ENCODE data around the gene ANKS1A. TPM values are rescaled to one million over a fixed set of nuclear protein-coding genes. Genes with fewer than 3 reads are reported as not detected.

ANKS1A gene
- total and polyA plus RNA-seq, 10 donors, result 5.1 to 68.9 (median 45.6) TPM

DNA sequence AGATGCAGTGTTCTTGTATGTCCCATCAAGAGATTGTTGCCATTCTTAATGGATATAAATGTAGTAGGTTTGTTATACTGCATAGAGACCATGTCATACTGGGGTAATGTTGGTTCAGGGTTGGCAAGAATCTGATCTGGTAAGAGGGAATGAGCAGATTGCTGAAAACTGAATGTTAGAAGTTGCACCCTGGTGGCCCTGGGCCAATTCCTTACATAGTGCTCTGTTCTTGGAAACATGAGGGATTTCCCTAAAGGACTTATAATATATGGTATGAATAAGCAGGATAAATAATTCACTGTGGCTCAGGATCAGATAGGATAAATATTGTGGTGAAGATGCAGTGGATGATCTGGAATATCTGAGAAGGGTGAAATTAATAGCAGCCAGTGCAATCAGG, 70.2 kb downstream of the ANKS1A start:
- intact Hi-C loops (cut with DNase I; ENCODE audit: low total_unique reads), result no loop called here
- peaks cover 12 to 81% (median 34%) of the 10 kb centered on the region in 6 donors for H3K4me1 ChIP-seq

DNA sequence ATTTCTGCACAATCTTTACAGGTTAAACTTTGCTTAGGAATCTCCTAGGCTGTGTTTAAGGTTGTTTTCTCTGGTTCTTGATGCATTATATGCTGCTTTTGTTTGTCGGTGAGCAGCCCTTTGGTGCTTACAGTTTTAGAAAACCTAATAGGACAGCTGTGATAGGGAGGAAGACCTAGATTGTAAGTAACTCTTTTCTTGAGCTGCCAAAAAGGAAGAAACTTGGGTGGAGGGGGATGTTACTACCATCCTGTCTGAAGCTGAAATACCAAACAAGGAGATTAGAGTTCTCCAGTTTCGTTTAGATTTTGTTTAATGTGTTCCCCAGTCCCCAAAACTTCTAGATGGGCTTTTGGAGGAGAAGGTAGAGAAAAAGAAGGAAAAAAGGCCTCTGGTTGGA, 72.0 kb downstream of the ANKS1A start:
- no peaks in the 10 kb centered on the region for H3K9me3 ChIP-seq
- intact Hi-C loops (cut with DNase I; ENCODE audit: low total_unique reads), result no loop called here
- no peaks in the 10 kb centered on the region for H3K27me3 ChIP-seq (replicated peaks in 1 of 7)
- H3K27ac ChIP-seq, result peak overlapping the region in 5 of 8 donors; percentile 22 to 78 (median 30)
- no peak for DNase-seq
- H3K36me3 ChIP-seq, result no peaks in the 10 kb centered on the region
- 50 to 67% (median 58%) methylated on average over 2 of the region's 2 CpGs for WGBS, 5 donors
- TF ChIP-seq, protein P1, sequence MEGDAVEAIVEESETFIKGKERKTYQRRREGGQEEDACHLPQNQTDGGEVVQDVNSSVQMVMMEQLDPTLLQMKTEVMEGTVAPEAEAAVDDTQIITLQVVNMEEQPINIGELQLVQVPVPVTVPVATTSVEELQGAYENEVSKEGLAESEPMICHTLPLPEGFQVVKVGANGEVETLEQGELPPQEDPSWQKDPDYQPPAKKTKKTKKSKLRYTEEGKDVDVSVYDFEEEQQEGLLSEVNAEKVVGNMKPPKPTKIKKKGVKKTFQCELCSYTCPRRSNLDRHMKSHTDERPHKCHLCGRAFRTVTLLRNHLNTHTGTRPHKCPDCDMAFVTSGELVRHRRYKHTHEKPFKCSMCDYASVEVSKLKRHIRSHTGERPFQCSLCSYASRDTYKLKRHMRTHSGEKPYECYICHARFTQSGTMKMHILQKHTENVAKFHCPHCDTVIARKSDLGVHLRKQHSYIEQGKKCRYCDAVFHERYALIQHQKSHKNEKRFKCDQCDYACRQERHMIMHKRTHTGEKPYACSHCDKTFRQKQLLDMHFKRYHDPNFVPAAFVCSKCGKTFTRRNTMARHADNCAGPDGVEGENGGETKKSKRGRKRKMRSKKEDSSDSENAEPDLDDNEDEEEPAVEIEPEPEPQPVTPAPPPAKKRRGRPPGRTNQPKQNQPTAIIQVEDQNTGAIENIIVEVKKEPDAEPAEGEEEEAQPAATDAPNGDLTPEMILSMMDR (IDR thresholded peaks at IDR 0.05 in 8 of 11, conservative IDR thresholded peaks at IDR 0.05 in 3 of 11), result no peak
- no peak for TF ChIP-seq POLR2AphosphoS5 (IDR thresholded peaks at IDR 0.05)
- H3K4me1 ChIP-seq, result peaks cover 4 to 67% (median 28%) of the 10 kb centered on the region in 6 donors
- no peak overlapping the region for H3K4me3 ChIP-seq

More for the DNA sequence above, 70.2 kb downstream of the ANKS1A start:
- peak overlapping the region in 5 of 8 donors; percentile 2 to 78 (median 61) for H3K27ac ChIP-seq
- H3K9me3 ChIP-seq, result no peaks in the 10 kb centered on the region
- H3K27me3 ChIP-seq (replicated peaks in 1 of 7), result no peaks in the 10 kb centered on the region
- no peak overlapping the region for H3K4me3 ChIP-seq
- H3K36me3 ChIP-seq, result no peaks in the 10 kb centered on the region
- TF ChIP-seq POLR2AphosphoS5 (IDR thresholded peaks at IDR 0.05) (no peak), POLR2A (IDR thresholded peaks at IDR 0.05) (no peak)
- TF ChIP-seq, protein P1 (IDR thresholded peaks at IDR 0.05 in 8 of 11, conservative IDR thresholded peaks at IDR 0.05 in 3 of 11), result no peak
- DNase-seq, result no peak

DNA sequence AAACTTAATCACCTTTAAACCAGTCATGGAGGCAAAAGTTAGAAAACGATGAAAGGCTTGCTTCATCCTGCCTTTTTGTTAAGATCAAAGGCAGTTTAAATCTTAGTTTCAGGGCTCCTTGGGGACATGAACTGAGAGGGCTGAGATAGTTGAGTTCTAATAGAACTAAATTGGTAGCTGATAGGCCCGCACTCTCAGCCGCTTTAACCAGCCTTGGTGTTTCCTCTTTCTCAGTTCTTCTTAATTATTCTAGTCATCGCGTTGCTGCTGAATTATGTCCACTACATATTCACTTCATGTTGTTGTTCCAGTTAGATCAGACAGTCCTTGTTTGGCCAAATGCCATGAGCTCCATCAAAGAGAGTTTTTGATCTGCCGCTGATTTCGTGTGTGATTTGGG, 72.5 kb downstream of the ANKS1A start:
- Histone ChIP-seq H3K4me3 (no peak overlapping the region), H3K9me3 (no peaks in the 10 kb centered on the region), H3K4me1 (peaks cover 0 to 62% (median 23%) of the 10 kb centered on the region in 6 donors), H3K27me3 (replicated peaks in 1 of 7) (no peaks in the 10 kb centered on the region), H3K27ac (peak overlapping the region in 5 of 8 donors; percentile 22 to 78 (median 30)), H3K36me3 (no peaks in the 10 kb centered on the region)
- intact Hi-C loops (cut with DNase I; ENCODE audit: low total_unique reads), result no loop called here
- TF ChIP-seq POLR2A (IDR thresholded peaks at IDR 0.05), result no peak
- TF ChIP-seq POLR2AphosphoS5 (IDR thresholded peaks at IDR 0.05), result no peak
- TF ChIP-seq, protein P1 (IDR thresholded peaks at IDR 0.05 in 8 of 11, conservative IDR thresholded peaks at IDR 0.05 in 3 of 11), result no peak
- no peak for DNase-seq
- 71 to 80% (median 75%) methylated on average over 7 of the region's 7 CpGs for WGBS, 5 donors

DNA sequence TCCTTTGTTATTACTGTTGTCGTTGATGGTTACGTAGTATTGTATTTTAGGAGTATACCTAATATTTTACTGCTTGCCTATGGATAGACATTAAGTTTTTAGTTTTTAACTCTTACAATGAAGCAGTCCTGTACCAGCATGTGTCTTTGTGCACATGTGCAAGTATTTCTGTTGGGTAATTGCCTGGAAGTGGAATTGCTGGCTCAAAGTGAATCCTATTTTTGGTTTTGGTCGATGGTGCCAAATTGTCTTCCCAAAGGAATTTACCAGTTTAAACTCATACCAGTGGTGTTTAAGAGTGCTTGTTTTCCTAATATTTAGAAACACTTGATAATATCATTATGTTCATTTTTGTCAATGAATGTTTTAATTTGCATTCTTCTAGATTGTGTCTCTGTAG, 75.5 kb downstream of the ANKS1A start:
- DNase-seq, result no peak
- Histone ChIP-seq H3K27me3 (replicated peaks in 1 of 7) (no peaks in the 10 kb centered on the region), H3K4me1 (peaks cover 0 to 32% (median 10%) of the 10 kb centered on the region in 6 donors), H3K27ac (no peak overlapping the region), H3K9me3 (no peaks in the 10 kb centered on the region), H3K4me3 (no peak overlapping the region), H3K36me3 (peaks cover 0 to 19% (median 1%) of the 10 kb centered on the region in 6 donors)
- intact Hi-C loops (cut with DNase I; ENCODE audit: low total_unique reads), result no loop called here
- TF ChIP-seq, protein P1 (IDR thresholded peaks at IDR 0.05 in 8 of 11, conservative IDR thresholded peaks at IDR 0.05 in 3 of 11), result no peak
- no peak for TF ChIP-seq POLR2AphosphoS5 (IDR thresholded peaks at IDR 0.05)
- no peak for TF ChIP-seq POLR2A (IDR thresholded peaks at IDR 0.05)
- 78 to 90% (median 89%) methylated on average over 3 of the region's 3 CpGs for WGBS, 5 donors
